ENCODE data around the gene RBM39. TPM values are rescaled to one million over a fixed set of nuclear protein-coding genes. Genes with fewer than 3 reads are reported as not detected.

RBM39 gene
- total and polyA plus RNA-seq, 2 of the 13 experiments (the other 11 are each of a cell fraction or from before 2014, with no cell fraction given): 788 to 920 TPM

- POLR2A ChIA-PET: interaction anchor here (1.3 to 16.7 kb wide), 3 partner anchors 8 to 23 kb away, joined by 5 to 319 read pairs (median 211); partner anchors contain the start of genes NFS1, RBM39 and ROMO1
- Histone ChIP-seq H3K9ac (ENCODE audit: insufficient read depth, low read depth, low read length) (no peak overlapping the region), H3K36me3 (replicated peaks in 1 of 2; ENCODE audit: control insufficient read depth in 1 of 2, insufficient read depth in 2 of 2, low read length in 2 of 2) (peaks cover 40 to 91% of the 10 kb centered on the region in 2 experiments), H3K4me3 (replicated peaks in 1 of 3; ENCODE audit: insufficient read depth in 1 of 3, low read depth in 2 of 3, low read length in 3 of 3) (no peak overlapping the region), H3K79me2 (ENCODE audit: insufficient read depth, low read length) (peaks cover 95% of the 10 kb centered on the region), H3K27me3 (ENCODE audit: control insufficient read depth in 1 of 2, insufficient read depth in 2 of 2, low read length in 2 of 2) (no peaks in the 10 kb centered on the region), H3K4me1 (ENCODE audit: insufficient read depth, low read length) (peaks cover 70% of the 10 kb centered on the region), H4K20me1 (ENCODE audit: insufficient read depth, low read length) (peaks cover 99% of the 10 kb centered on the region), H2AFZ (ENCODE audit: low read length) (no peak overlapping the region), H3K4me2 (ENCODE audit: low read depth, low read length) (no peak overlapping the region), H3K9me3 (ENCODE audit: low read length) (no peaks in the 10 kb centered on the region), H3K27ac (ENCODE audit: extremely low read length, insufficient read depth, low read length) (no peak overlapping the region)
- CTCF ChIA-PET (ENCODE audit: low intra/inter-chr PET ratio, low total read pairs): no interaction called here
- no peak for DNase-seq (ENCODE audit: low spot score)
- BruUV-seq (replicated peaks): no TSS peak
- 92% methylated on average over 1 of the region's 1 CpG for WGBS (ENCODE audit: low lambda C conversion rate)
- intact Hi-C loops (cut with micrococcal nuclease; ENCODE audit: unreplicated experiment): no loop called here
- FAIRE-seq: no peak
- in situ Hi-C loops (cut with HindIII; ENCODE audit: extremely low pct_ligation_motif_present, low pct_unique_long_range_greater_than_20kb): no loop called here
- no peak for ATAC-seq
- TF ChIP-seq ZFP62 (CRISPR knock-in tag; IDR thresholded peaks at IDR 0.05) (no peak), SSRP1 (CRISPR knock-in tag; IDR thresholded peaks at IDR 0.05) (0 out of 2 replicates have a peak, but pooled peaks have one; percentile 15), ZNF207 (IDR thresholded peaks at IDR 0.05; ENCODE audit: borderline replicate concordance) (no peak), RBFOX2 (IDR thresholded peaks at IDR 0.05; ENCODE audit: low read depth, low read length) (peak; percentile 55; the same call in 1 of the 2 replicates), RARG (CRISPR knock-in tag; IDR thresholded peaks at IDR 0.05; ENCODE audit: low read depth) (0 out of 2 replicates have a peak, but pooled peaks have one; percentile 5), POLR2AphosphoS2 (IDR thresholded peaks at IDR 0.05; ENCODE audit: low read depth, low read length) (peak; percentile 50; the same call in 1 of the 2 replicates)
Measured at GRCh38 chr20:35732644-35732982, 9.4 kb downstream of the RBM39 start.

GRCh38 chr20:35731862-35732643, 10.0 kb downstream of the RBM39 start:
- intact Hi-C loops (cut with micrococcal nuclease; ENCODE audit: unreplicated experiment): no loop called here
- in situ Hi-C loops (cut with HindIII; ENCODE audit: extremely low pct_ligation_motif_present, low pct_unique_long_range_greater_than_20kb): no loop called here
- H3K4me1 ChIP-seq (ENCODE audit: insufficient read depth, low read length): peaks cover 65% of the 10 kb centered on the region
- ChIA-PET CTCF (ENCODE audit: low intra/inter-chr PET ratio, low total read pairs) (no interaction called here), POLR2A (interaction anchor here (9.2 to 16.7 kb wide), 2 partner anchors 9 to 22 kb away, joined by 211 to 319 read pairs; partner anchors contain the start of genes NFS1, RBM39 and ROMO1)
- no TSS peak for BruUV-seq (replicated peaks)
- ATAC-seq (no peak), FAIRE-seq (no peak), DNase-seq (ENCODE audit: low spot score) (no peak)
- H3K27me3 ChIP-seq (ENCODE audit: control insufficient read depth in 1 of 2, insufficient read depth in 2 of 2, low read length in 2 of 2): no peaks in the 10 kb centered on the region
- peaks cover 40 to 93% of the 10 kb centered on the region in 2 experiments for H3K36me3 ChIP-seq (replicated peaks in 1 of 2; ENCODE audit: control insufficient read depth in 1 of 2, insufficient read depth in 2 of 2, low read length in 2 of 2)
- no peak overlapping the region for H3K4me3 ChIP-seq (replicated peaks in 1 of 3; ENCODE audit: insufficient read depth in 1 of 3, low read depth in 2 of 3, low read length in 3 of 3)
- H4K20me1 ChIP-seq (ENCODE audit: insufficient read depth, low read length): peaks cover 97% of the 10 kb centered on the region
- H3K79me2 ChIP-seq (ENCODE audit: insufficient read depth, low read length): peaks cover 94% of the 10 kb centered on the region
- WGBS (ENCODE audit: low lambda C conversion rate): 96% methylated on average over 24 of the region's 24 CpGs
- no peaks in the 10 kb centered on the region for H3K9me3 ChIP-seq (ENCODE audit: low read length)
- H3K9ac ChIP-seq (ENCODE audit: insufficient read depth, low read depth, low read length): no peak overlapping the region
- H3K4me2 ChIP-seq (ENCODE audit: low read depth, low read length): peak overlapping the region; percentile 5; the same call in 1 of the 2 replicates
- no peak overlapping the region for H2AFZ ChIP-seq (ENCODE audit: low read length)
- H3K27ac ChIP-seq (ENCODE audit: extremely low read length, insufficient read depth, low read length): no peak overlapping the region
- TF ChIP-seq AKNA (CRISPR knock-in tag; IDR thresholded peaks at IDR 0.05; ENCODE audit: borderline replicate concordance): peak; percentile 49; the same call in 1 of the 2 replicates
- no peak for TF ChIP-seq U2AF1 (optimal IDR thresholded peaks at IDR 0.05; ENCODE audit: low read depth, low read length)
- TF ChIP-seq ZNF761 (CRISPR knock-in tag; conservative IDR thresholded peaks at IDR 0.05): no peak
- TF ChIP-seq ZNF781 (CRISPR knock-in tag; IDR thresholded peaks at IDR 0.05; ENCODE audit: borderline replicate concordance, not compliant biosample characterization): no peak
- no peak for TF ChIP-seq SIX1 (CRISPR knock-in tag; IDR thresholded peaks at IDR 0.05; ENCODE audit: borderline replicate concordance)
- no peak for TF ChIP-seq HNF4A (CRISPR knock-in tag; IDR thresholded peaks at IDR 0.05)
